Measurements from ENCODE around the gene KISS1R.
"Not testable (repeated sequence)": the region's sequence is repeated elsewhere in the genome, so short reads cannot be mapped to it uniquely, and the experiment has no call there.

Gene KISS1R

DNA sequence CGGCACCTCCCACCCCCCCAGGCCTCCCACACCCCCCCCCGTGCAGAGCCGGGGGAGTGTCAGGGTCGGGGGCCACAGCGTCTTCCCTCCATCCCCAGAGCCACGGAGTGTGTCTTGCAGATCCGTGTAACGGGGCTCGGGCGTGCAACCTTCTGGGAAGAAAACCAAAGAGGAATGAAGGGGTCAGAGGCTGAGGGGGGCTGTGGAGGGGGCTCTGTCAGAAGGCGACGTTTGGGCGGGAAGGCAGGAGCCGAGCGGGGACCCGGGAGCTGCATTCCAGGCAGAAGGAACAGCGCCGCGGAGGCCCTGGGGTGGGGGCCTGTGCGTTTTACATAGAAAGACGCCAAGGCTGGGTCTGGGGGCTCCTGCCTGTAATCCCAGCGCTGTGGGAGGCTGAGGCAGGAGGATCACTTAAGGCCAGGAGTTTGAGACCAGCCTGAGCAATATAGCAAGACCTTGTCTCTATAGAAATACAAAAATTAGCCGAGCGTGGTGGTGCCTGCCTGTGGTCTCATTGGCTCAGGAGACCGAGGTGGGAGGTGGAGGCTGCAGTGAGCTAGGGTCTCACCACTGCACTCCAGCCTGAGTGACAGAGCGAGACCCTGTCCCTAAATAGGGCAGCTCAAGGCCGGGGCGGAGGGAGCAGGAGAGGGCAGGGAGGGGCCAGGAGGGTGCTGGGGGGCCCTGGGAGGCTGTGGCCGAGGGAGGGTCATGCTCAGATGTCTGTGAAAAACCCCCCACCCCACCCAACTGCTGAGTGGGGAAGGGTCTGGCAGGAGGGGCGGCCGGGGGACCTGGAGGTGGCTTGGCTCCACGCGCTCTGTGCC, 36.5 kb downstream of the KISS1R start:
- no peak for DNase-seq (ENCODE audit: low spot score)

DNA sequence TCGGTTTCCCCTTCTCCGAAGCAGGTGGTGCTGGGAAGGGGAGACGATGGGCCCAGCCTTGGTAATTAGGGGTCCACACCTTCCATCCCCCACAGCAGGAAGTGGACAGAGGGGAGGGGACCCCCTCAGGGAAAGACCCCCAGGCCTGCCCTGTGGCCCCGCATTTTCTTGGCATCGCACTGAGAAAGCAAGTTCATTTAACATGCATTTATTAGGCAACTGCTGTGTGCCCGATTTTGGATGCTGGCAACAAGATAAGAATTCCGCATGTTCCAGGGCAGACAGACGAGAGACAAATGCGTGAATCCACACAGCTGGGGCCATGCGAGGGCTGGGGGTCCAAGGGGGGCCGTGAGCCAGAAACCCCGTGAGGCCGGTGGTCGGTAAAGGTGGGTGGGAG, 37.1 kb downstream of the KISS1R start:
- DNase-seq (ENCODE audit: low spot score): no peak

- DNase-seq (ENCODE audit: low spot score): no peak
These were observed 37.8 kb downstream of the KISS1R start for GRCh38 chr19:954672-955494.

- DNase-seq (ENCODE audit: low spot score): no peak
These were observed 39.0 kb downstream of the KISS1R start for GRCh38 chr19:955803-956765.

DNA sequence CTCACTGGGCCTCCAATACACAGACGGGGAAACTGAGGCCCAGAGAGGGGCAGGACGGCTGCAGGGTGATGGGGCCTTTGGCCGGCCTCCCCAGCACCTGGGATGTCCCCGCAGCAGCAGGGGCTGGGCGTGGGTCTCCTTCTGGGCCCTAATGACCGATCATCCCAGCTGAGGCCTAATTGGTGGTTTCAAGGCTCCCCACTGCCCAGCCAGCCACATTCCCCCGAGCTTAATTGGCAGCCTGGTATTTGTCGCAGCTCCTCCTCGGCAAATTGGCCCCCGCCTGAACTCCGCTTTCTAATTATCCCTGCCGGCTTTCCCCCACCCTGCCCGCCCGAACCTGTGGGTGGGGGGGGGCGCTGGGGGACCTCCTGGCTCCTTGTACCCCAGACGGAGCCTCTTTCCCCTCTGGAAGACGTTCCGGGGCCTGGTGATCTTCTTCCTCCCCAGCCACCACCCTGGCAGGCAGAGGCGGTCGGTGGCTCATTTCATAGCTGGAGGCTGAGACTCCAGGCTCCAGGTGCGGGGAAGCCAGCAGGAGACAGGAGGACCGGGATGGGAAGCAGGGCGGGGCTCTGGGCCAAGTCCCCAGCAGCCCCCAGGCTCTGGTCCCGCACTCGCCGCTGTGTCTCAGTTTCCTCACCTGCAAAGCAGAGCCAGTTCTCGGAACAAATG, 39.8 kb downstream of the KISS1R start:
- DNase-seq (ENCODE audit: low spot score): no peak

DNA sequence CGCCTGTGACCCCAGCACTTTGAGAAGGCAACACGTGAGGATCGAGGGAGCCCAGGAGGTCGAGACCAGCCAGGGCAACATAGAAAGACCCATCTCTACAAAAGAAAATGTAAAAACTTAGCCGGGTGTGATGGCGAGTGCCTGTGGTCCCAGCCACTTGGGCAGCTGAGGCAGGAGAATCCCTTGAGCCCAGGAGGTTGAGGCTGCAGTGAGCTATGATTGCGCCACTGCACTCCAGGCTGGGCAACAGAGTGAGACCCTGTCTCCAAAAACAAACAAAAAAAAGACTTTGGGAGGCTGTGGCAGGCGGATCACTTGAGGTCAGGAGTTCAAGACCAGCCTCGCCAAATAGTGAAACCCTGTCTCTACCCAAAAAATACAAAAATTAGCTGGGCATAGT, 40.4 kb downstream of the KISS1R start:
- not testable (repeated sequence) for DNase-seq (ENCODE audit: low spot score)

DNA sequence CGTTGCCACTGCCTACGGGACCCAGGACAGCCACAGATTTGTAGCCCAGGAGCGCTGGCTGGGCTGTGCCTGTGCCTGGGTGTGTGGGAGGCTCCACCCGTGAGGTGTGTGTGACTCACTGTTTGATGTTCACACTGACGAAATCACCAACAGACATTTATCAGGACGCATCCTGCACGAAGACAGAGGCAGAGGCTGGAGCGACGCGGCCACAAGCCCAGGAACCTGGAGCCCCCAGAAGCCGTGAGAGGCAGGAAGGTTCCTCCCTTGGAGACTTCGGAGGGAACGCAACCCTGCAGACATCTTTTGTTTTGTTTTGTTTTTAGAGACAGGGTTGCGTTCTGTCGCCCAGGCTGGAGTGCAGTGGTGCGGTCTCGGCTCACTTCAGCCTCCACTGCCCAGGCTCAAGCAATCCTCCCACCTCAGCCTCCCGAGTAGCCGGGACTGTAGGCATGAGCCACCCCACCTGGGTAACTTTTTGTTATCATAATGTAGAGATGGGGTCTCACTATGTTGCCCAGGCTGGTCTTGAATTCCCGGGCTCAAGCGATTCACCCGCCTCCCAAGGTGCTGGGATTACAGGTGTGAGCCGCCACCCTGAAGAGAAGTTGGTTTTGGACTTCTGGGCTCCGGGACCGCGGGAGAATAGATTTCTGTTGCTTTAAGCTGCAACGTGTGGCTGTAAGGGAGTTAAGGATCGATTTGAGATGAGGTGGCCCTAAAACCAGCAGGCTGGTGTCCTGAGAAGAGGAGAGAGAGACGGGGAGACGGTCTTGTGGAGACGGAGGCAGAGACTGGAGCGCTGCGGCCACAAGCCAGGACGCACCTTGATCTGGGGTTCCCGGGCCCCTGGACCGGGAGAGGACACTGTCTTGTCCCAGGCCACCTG, 42.1 kb downstream of the KISS1R start:
- no peak for DNase-seq (ENCODE audit: low spot score)

GRCh38 chr19:960020-960419, 42.9 kb downstream of the KISS1R start:
- DNase-seq (ENCODE audit: low spot score): no peak

GRCh38 chr19:960601-960938, 43.4 kb downstream of the KISS1R start:
- DNase-seq (ENCODE audit: low spot score): no peak

- no peak for DNase-seq (ENCODE audit: low spot score)
These were observed 44.9 kb downstream of the KISS1R start for GRCh38 chr19:961866-962620.

GRCh38 chr19:962683-963400, 45.7 kb downstream of the KISS1R start:
- no peak for DNase-seq (ENCODE audit: low spot score)

DNA sequence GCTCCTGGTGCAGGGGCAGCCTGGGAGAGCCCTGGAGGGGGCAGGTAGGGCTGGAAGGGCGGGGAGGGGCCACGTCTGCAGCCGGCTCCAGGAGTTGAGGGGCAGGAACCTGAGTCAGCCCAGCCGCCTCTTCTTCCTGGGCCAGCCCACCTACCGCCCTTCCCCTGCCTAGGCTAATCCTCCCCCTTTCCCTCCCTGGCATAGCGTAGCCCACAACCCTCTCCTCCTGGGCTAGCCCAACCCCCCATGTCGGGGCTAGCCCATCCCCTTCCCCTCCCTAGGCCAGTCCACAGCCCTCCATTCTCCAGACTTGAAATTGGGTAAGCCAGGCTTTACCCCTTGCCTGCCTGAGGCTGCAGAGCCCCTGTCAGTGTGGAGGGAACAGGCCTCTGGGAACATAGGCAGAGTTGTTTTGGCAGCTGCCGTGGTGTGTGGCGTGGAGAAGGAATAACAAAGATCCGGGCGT, 46.4 kb downstream of the KISS1R start:
- no peak for DNase-seq (ENCODE audit: low spot score)

DNA sequence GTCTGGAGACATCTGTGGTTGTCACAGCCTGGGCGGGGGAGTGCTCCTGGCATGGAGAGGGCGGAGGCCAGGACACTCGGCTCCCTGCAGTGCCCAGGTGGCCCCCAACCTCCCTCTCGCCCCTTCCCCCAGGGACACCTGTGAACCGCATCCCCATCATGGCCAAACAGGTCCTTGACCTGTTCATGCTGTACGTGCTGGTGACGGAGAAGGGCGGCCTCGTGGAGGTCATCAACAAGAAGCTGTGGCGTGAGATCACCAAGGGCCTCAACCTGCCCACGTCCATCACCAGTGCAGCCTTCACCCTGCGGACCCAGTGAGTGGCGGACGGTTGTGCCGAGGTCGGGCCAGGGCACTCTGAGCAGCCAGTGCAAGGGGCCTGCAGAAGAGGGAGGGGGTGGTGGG, 47.0 kb downstream of the KISS1R start:
- no peak for DNase-seq (ENCODE audit: low spot score)

- no peak for DNase-seq (ENCODE audit: low spot score)
These were observed 47.9 kb downstream of the KISS1R start for GRCh38 chr19:964761-965694.

- no peak for DNase-seq (ENCODE audit: low spot score)
These were observed 49.5 kb downstream of the KISS1R start for GRCh38 chr19:966485-967088.

All from left forelimb (tissue), 1 donor.